ENCODE data around the gene PRKAR1B. TPM values are rescaled to one million over a fixed set of nuclear protein-coding genes. Genes with fewer than 3 reads are reported as not detected.

PRKAR1B gene
- 19.6 and 20.1 TPM in 2 replicates for total RNA-seq

GRCh38 chr7:727104-727805 lies at the start of gene PRKAR1B:
Gene PRKAR1B (minus strand): TSS chr7:727281. CDS start chr7:711505, 15,776 bp downstream.

GRCh38 chr7:726084-726853 lies 812 bp downstream of the PRKAR1B start, which contains the start of gene DNAAF5:
Gene DNAAF5 (plus strand): TSS chr7:726699. CDS start chr7:726721, 22 bp downstream.

GRCh38 chr7:519484-520390 lies 207.3 kb downstream of the PRKAR1B start, which contains the start of gene PDGFA:
Gene PDGFA (minus strand): TSS chr7:519846. CDS start chr7:519001, 845 bp downstream.

Other genes starting within 250 kb of the PRKAR1B start
- gene PDGFA, start 207.4 kb downstream of the PRKAR1B start, total RNA-seq = 61.4 and 87.3 TPM in 2 replicates
- 50.1 and 50.8 TPM in 2 replicates for gene DNAAF5, start 582 bp downstream of the PRKAR1B start, total RNA-seq
- gene SUN1, start 105.2 kb upstream of the PRKAR1B start, total RNA-seq = 125 and 141 TPM in 2 replicates
- gene GET4, start 149.3 kb upstream of the PRKAR1B start, total RNA-seq = 35.6 and 37.8 TPM in 2 replicates
- 0.44 and 5.9 TPM in 2 replicates for gene ADAP1, start 227.4 kb upstream of the PRKAR1B start, total RNA-seq
- 4.3 and 8.8 TPM in 2 replicates for gene COX19, start 248.3 kb upstream of the PRKAR1B start, total RNA-seq